NCI-H2081 treated with DMSO at 0.1 percent for 48 hours (cell line): Measurements from ENCODE around the gene CPAMD8.

Experiments used
- DNase-seq: peaks from one replicate; lab custom pipeline; 2025; lab: John Stamatoyannopoulos, UW

The CPAMD8 gene

DNA sequence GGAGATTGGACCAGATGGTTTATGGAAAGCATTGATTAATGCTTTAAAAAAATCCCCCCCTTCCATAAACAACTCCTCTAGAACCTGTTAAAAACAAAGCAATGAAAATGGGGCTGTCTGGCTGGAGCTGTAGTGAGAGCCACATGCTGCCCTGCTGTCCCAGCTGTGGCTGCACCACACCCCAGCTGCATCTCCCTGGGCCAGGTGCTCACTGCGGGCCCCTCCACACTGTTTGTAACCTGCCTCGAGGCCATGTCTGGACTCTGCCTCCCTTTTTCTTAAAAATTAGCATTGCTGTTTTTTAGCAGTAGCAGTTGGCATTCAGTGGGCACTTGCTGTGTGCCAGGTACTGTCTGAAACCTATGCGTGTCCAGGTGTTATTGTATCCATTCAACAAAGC is 153.0 kb downstream of the CPAMD8 start:
- no peak for DNase-seq

DNA sequence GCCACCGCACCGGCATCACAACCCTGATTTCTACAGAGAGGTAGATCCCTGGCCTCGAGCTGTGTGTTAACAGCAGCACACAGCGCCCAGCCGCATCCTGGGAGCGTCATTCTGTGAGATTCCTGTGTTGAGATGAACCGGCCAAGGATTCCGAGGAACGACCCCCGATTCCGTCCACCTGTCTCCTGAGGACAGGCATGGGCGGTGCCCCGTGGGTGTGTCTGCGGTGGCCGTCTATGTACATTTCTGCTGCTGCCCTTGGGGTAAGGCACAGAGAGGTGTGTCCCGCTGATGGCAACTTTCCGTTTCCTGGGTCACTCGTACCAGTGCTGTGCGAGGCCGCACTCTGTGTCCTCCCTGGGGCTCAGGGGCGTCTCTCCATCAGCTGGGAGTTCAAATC is 153.9 kb downstream of the CPAMD8 start:
- no peak for DNase-seq

DNA sequence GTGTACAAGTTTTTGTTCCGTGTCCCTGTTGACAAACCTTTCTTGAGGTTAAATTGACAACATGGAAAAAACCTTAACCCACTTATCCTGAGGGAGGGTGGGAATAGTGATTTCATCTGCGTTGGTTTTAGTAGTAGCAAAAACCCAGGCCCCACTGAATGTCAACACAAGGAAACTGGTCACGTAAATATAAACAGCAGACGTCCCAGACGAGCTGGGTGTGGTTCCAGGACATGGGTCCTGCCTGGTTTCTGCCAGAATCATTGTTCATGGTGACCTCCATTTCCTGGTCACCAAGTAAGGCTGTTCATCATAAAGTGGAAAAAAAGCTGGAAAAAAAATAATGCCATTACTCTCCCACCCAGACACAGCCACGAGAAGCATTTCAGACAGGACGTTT is 154.7 kb downstream of the CPAMD8 start:
- no peak for DNase-seq

DNA sequence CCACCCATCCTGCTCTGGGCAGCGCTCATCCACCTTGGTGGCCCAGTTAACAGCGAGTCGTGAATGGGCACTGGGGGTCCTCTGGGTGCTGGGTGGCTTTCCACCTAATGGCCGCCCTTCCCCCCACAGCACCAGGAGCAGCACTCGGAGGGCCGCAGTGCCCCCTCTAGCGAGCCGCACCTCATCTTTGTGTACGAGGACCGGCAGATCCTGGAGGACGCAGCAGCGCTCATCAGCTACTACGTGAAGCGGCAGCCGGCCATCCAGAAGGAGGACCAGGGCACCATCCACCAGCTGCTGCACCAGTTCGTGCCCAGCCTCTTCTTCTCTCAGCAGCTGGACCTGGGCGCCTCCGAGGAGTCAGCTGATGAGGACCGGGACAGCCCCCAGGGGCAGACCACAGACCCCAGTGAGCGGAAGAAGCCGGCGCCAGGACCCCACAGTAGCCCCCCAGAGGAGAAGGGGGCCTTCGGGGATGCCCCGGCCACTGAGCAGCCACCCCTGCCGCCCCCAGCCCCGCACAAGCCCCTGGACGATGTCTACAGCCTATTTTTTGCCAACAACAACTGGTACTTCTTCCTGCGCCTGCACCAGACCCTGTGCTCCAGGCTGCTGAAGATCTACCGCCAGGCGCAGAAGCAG is 157.2 kb downstream of the CPAMD8 start:
- DNase-seq, result no peak

DNA sequence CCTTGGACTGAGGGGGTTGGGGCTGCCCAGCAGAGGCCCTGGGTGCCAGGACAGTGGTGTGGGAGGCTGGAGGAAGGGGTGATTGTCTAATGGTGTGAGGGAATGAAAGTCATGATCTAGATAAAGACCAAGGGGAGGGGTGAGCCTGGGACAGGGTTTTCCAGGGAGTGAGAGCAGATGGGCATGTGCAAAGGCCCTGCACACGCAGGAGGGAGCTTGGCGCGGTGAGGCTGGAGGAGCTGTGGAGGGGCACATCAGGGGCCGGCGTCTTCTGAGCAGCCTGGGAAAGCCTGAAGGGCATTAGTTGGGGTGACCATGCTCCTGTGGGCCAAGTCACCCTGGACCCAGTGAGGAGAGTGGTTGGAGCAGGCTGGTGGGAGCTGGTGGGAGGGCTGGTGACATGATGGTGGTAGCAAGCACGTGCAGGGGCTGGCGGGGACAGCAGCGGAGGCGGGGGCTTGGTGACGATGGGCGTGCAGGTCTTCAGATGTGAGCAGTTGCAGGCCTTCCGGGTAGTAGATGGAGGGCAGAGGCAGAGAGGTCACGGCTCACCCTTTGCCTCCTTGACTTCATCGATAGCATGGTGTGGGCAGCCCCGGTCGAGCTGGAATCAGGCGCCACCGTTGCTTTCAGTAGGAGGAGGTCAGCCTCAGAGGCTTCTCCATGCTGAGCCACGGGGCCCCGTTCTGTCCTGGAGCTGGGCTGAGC is 158.0 kb downstream of the CPAMD8 start:
- DNase-seq, result no peak

DNA sequence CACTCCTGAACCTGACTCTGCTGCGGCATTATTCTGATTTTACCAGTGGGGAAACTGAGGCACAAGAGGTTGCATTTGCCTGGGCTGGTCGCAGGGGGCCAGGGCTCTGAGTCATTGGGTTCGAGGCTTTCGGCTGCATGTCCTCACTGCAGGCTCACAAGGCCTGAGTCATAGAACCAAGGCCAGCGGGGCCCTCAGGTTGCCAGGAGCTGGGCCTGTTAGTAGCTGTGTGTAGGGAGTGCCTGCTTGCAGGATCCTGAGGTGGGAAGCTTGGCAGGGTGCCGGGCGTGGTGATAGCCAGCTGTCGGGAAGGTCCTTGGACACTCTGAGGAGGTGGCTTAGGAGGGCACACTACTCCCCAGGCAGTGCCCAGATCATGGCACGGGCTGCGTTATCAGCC is 159.4 kb downstream of the CPAMD8 start:
- no peak for DNase-seq

DNA sequence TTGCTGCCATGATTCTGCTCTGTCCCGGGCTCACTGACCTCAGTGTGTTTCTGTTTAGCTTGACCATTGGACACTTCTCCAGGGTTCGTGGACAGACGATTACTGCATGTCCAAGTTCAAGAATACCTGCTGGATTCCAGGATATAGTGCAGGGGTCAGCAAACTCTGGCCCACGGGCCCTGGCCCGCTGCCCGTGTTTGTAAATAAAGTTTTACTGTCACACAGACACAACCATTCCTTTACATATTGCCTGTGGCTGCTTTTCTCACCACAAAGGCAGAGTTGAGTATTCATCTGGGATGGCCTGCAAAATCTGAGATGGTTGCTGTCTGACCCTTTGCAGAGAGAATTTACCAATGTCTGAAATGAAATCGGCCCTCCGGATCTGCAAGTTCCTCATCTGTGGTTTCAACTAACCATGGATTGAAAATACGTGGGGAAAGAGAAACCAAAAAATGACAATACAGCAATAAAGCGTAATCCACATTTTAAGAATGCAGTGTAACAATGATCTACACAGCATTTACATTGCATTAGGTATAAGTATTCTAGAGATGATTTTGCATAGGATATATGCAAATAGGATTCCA is 163.7 kb downstream of the CPAMD8 start:
- no peak for DNase-seq

DNA sequence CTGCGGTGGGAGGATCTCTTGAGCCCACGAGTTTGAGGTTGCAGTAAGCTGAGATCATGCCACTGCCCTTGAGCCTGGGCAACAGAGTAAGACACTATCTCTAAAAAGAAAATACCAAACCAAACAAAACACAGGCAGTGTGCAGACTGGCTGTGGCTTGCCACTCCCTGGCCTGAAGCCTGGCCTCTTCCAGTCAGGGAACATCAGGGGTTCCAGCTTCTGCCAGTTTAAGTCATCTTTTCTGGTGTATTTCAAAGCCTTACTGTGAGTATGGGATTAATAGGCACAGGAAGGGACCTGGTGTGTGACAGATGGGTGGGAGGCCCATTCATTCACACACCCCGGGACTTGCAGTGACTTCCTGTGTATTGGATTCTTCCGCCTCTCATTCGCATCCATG is 164.8 kb downstream of the CPAMD8 start:
- no peak for DNase-seq

DNA sequence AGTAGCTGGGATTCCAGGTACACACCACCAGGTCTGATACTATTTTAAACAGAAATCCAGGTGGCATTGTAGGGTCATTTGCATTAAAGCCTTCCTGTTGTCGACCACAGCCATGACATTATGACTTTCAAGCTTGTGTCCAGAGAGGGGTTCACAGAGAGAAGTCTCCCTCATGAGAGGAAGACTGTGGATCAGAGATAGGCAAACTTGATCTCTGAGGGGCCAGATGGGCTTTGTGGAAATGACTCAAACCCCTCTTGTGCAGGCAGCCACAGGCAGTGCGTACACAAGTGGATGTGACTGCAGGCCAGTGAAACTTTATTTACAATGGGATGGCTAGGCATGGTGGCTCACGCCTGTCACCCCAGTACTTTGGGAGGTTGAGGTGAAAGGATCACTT is 165.6 kb downstream of the CPAMD8 start:
- no peak for DNase-seq

DNA sequence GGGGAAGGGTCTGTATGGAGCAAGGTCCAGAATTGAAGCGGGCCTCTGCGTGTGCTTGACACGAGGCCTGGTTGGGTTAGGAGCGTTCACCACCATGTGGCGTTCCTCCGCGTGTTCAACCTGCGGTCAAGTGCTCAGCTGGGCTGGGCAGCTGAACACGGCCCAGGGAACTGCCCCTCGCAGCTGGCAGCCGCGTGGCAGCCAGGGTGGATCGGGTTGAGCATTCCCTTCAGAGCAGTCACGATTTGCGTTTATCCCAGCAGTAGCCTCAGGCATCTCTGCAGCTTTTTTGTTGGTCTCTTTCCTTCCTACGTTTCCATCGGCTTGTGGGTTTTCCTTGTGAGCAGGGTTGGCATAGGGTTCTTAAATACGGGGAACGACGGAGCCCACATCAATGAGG is 166.5 kb downstream of the CPAMD8 start:
- no peak for DNase-seq

DNA sequence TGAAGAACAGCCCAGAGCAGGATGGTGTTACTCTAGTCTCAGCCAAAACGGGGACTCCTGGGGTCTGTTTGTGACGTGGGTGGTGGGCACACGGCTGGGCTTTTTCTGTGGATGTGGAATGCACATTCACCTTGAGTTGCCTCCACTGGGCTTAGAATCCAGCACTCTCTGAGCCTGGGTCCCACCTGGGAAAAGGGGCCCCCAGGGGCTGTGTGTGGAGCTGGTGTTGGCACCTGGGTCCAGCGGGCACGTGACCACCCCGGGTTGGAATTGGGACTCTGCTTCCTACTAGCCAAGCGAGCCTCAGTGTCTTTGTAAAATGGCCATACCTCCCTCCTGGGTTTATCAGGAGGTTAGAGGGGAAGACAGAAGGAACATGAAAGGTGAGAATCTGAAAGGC is 167.0 kb downstream of the CPAMD8 start:
- DNase-seq, result no peak

DNA sequence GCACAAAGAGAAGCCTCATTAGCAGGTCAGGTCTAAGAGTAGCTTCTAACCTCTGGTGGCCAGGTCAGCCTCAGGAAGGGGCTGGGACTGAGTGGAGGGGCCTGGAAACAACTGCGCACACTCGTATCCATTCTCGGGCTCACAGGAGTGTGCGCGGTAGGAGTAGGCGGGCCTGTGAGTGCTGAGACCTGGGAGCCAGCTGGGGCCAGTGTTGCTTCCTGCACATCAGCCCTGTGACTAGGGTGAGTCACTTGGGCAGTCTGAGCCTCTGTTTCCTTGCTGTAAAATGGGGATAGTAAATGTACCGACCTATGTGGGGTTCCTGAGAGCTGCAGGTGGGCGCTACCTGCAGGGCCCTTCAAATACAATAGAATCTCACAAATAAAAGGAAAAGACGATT is 170.5 kb downstream of the CPAMD8 start:
- no peak for DNase-seq

DNA sequence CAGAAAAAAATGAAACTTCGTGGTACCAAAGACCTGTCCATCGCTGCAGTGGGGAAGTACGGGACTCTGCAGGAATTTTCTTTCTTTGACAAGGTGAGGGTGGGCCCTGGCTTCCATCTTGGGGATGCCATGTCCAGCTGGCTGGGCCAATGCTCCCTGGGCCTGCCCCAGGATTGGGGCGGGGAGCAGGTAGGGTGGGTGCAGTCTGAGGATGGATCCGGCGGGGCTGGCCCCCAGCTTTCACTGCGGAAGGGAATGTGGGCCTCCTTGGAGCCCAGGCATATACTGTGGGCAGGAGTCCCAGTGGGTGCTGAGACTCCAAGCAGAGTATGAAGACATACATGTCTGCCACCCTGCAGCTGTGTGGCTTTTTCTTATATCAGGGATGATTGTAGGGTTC is 173.5 kb downstream of the CPAMD8 start:
- no peak for DNase-seq

DNA sequence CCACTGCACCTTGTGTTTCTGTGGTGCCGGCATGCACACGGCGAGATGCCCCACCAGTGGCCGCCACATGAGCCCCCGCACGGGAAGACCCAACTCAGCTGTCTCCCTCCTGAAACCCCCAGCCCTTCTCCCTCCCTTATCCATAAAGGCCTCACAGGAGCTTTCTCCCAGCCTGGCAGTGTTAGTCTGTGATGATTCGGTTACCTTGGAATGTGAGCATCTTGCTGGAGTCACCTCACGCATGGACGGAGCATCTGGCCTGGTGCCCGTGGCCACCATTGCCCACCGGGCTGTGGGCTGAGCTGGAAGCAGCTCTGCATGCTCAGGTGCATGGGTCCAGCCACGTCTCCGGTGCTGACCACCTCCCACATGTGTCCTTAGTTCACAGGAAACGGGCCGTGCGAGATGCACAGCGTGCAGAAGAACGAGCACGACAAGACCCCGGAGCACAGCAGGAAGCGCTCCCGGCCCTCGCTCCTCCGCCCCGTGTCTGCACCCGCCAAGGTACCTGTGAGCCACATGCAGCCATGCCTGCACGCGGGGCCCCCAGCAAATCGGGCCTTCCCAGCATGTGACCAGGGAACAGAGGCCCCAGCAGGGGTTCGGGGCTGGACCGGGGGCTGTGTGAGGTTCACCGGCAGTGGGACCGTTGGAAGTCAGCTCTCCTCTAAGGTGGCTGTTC is 175.4 kb downstream of the CPAMD8 start:
- DNase-seq, result no peak

DNA sequence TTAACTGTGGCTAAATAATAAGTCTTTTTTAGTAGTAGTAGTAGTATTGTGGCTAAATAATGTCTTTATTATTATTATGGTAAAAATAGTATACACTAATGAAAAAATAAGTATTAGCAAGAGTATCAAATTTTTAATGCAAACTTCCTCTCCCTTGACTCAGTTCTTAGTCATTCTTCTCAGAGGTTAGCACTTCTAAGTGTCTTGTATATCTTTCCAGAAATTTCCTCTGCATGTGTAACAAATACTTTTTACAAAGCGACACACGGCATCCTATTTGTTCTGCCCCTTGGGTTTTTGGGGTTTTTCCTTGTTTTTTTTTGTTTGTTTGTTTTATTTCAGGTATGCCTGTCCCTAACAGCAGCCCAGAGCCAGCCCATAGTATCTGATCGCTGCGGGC is 176.5 kb downstream of the CPAMD8 start:
- DNase-seq, result no peak

DNA sequence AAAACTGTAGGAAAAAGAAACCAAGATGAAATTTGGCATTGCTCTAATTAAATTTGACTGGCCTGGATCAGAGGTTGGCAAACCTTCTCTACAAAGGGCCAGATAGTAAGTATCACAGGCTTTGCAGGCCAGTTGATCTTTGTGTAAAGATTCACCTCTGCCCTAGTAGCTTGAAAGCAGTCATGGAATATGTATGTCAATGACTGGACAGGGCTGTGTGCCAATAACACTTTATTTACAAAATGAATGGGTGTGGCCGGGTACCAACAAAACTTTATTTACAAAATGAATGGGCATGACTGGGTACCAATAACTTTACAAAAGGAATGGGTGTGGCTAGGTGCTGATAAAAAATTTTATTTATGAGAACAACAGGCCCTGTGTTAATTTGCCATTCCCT is 177.4 kb downstream of the CPAMD8 start:
- DNase-seq, result no peak

DNA sequence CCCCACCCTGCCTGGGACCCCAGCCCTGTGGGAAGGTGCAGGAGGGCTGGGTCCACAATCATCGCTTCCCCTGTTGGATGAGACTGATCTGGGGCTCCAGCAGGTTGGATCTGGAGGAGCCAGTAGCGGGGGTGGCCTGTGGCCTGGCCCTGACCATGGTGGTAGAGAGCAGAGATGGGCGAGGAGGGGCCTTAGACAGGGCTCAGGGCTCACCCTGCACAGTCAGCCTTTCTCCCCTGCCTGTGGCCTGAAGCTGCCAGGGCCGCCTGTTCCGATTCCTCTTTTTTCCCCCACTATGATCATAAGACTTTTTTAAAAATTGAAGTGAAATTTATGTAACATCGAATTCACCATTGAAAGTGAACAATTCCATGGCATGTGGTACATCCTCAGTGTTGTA is 179.2 kb downstream of the CPAMD8 start:
- no peak for DNase-seq

DNA sequence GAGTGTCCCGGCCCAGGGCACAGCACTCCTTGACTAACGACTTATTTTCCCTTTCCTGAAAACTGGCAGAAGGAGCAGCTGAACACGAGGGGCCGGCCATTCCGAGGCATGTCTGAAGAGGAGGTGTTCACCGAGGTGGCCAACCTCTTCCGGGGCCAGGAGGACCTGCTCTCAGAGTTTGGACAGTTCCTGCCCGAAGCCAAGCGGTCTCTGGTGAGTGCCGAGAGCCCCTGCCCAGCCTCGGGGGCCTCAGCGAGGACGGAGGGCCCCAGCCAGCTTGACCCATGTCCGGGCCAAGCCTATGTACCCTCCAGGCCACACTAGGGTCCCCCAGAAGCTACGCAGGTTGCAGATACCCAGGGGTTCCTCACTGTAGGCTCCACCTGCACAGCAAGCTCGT is 179.7 kb downstream of the CPAMD8 start:
- no peak for DNase-seq
